Liver (tissue), 3 donors: ENCODE data around the gene BAG3.
"Not testable (repeated sequence)": the region's sequence is repeated elsewhere in the genome, so short reads cannot be mapped to it uniquely, and the experiment has no call there.

Experiments used
- ATF3 ChIP-seq: IDR thresholded peaks from 2 replicates; pipeline ENCODE4 v1.6.1; 2016; ENCODE audit warnings: antibody characterized with exemption
- CTCF ChIP-seq: fragments of 150-350 bp; IDR thresholded peaks from 2 replicates; pipeline ENCODE4 v1.5.1; 2017; ENCODE audit warnings: improper control_type of control experiment, low read depth, low read length; ENCODE audit not compliant: missing input control
- JUND ChIP-seq, 2 donors: IDR thresholded peaks; 2 replicates each; pipeline ENCODE4 v1.6.1; 2016; ENCODE audit warnings: antibody characterized with exemption in 2 of 2
- MAX ChIP-seq: IDR thresholded peaks from 2 replicates; pipeline ENCODE4 v1.6.1; 2016; ENCODE audit warnings: antibody characterized with exemption
- RAD21 ChIP-seq, 2 donors: IDR thresholded peaks; 2 replicates each; pipeline ENCODE4 v1.6.1; 2016; ENCODE audit warnings: antibody characterized with exemption in 2 of 2, mild to moderate bottlenecking in 2 of 2
- TAF1 ChIP-seq: conservative IDR thresholded peaks from 2 replicates; pipeline ENCODE4 v1.6.1; 2016; ENCODE audit warnings: antibody characterized with exemption, mild to moderate bottlenecking
- YY1 ChIP-seq: IDR thresholded peaks from 2 replicates; pipeline ENCODE4 v1.6.1; 2016; ENCODE audit warnings: antibody characterized with exemption, mild to moderate bottlenecking
- ZBTB33 ChIP-seq: IDR thresholded peaks from 2 replicates; pipeline ENCODE4 v1.6.1; 2016; ENCODE audit warnings: antibody characterized with exemption
- donor health status: healthy.
- donor health status: healthy.

GRCh38 chr10:119619811-119620210 is 31.4 kb upstream of the BAG3 start:
- not testable (repeated sequence) for TF ChIP-seq CTCF; TAF1; MAX; YY1; ZBTB33; ATF3; RAD21 (IDR thresholded peaks at IDR 0.05); JUND (IDR thresholded peaks at IDR 0.05)
